Transverse colon (tissue), 4 donors: ENCODE results near the gene PHYKPL. TPM values are rescaled to one million over a fixed set of nuclear protein-coding genes. Genes with fewer than 3 reads are reported as not detected.

ENCODE experiments used
- DNase-seq: peaks from one replicate; pipeline ENCODE4 v3.0.0-alpha.2; 2019
- H3K27ac ChIP-seq, 4 donors: fragments of 200-600 bp; sonication (generic); 2 replicates each; pipeline ENCODE4 v1.5.1; 2016 to 2018; ENCODE audit warnings: inconsistent platforms in 4 of 4
- H3K27me3 ChIP-seq: fragments of 200-600 bp; sonication (generic); 2 replicates; pipeline ENCODE4 v1.5.1; 2017; ENCODE audit warnings: inconsistent platforms
- H3K36me3 ChIP-seq, 4 donors: fragments of 200-600 bp; sonication (generic); 2 replicates each; pipeline ENCODE4 v1.5.1; 2017 to 2019; ENCODE audit warnings: inconsistent platforms in 4 of 4
- H3K4me1 ChIP-seq, 4 donors: fragments of 200-600 bp; sonication (generic); 2 replicates each; pipeline ENCODE4 v1.5.1; 2017 to 2020; ENCODE audit warnings: inconsistent platforms in 4 of 4
- H3K4me3 ChIP-seq, 4 donors: fragments of 200-600 bp; sonication (generic); 1 replicate in 1 of 4; 2 replicates in 3 of 4; pipeline versions ENCODE4 v1.5.1 to v1.6.1; 2017 to 2019; ENCODE audit warnings: inconsistent platforms in 4 of 4
- H3K9me3 ChIP-seq, 2 donors: fragments of 200-600 bp; sonication (generic); 2 replicates each; pipeline ENCODE4 v1.5.1; 2017 to 2019; ENCODE audit warnings: inconsistent platforms in 2 of 2
- CTCF ChIP-seq, 5 experiments: fragments of 200-600 bp in 3 of 5; fragments of 450-650 bp in 2 of 5; sonication (generic) in 3 of 5; IDR thresholded peaks; 1 replicate in 2 of 5; 2 replicates in 3 of 5; pipeline ENCODE4 v1.5.1; 2016 to 2017; ENCODE audit warnings: antibody characterized with exemption in 5 of 5, inconsistent platforms in 3 of 5, mild to moderate bottlenecking in 2 of 5, moderate library complexity in 1 of 5
- EP300 ChIP-seq: sonication (generic); formaldehyde crosslinking; IDR thresholded peaks from one replicate; pipeline ENCODE4 v1.6.1; 2017; ENCODE audit warnings: antibody characterized with exemption, low read depth
- POLR2A ChIP-seq: fragments of 450-650 bp; IDR thresholded peaks from one replicate; pipeline ENCODE4 v1.6.1; 2016; ENCODE audit warnings: antibody characterized with exemption, mild to moderate bottlenecking, moderate library complexity
- POLR2AphosphoS5 ChIP-seq, 3 donors: sonication (generic); formaldehyde crosslinking; IDR thresholded peaks; one replicate each; pipeline ENCODE4 v1.6.1; 2016; ENCODE audit warnings: antibody characterized with exemption in 3 of 3
- WGBS, 2 donors: methylation state at CpG; one replicate each; pipeline ENCODE4 v1.1.5; 2018; ENCODE audit warnings: low coverage in 1 of 2; 5-methylcytosine and 5-hydroxymethylcytosine counted together
- in situ Hi-C, 4 donors: fragments of 200-750 bp; cut with MboI; loops; one replicate each; pipeline versions ENCODE4 v1.15.0 to v1.15.1; 2017; ENCODE audit warnings: low sequenced_read_pairs in 3 of 4, low pct_ligation_motif_present in 1 of 4, low pct_unique_long_range_greater_than_20kb in 1 of 4
- intact Hi-C: fragments of 100-400 bp; cut with DNase I; formaldehyde crosslinking; loops from one replicate; pipeline ENCODE4 v1.15.1; 2023; ENCODE audit warnings: low total_unique reads
- total RNA-seq, 4 donors: library from RNA; depleted of rRNA; stranded (reverse); fragments of >200 nt; gene quantifications; one replicate each; pipeline ENCODE4 v1.1.0, GENCODE V29; 2016

PHYKPL gene
- total RNA-seq, 4 donors from 2014 or later, result 124 to 405 (median 197) TPM

GRCh38 chr5:178249191-178249989, 16.8 kb upstream of the PHYKPL start:
- Histone ChIP-seq H3K4me3 (no peak overlapping the region), H3K36me3 (no peaks in the 10 kb centered on the region), H3K9me3 (no peaks in the 10 kb centered on the region), H3K4me1 (no peaks in the 10 kb centered on the region), H3K27ac (no peak overlapping the region), H3K27me3 (no peaks in the 10 kb centered on the region)
- no peak for TF ChIP-seq CTCF (IDR thresholded peaks at IDR 0.05)
- no peak for TF ChIP-seq EP300
- no peak for TF ChIP-seq POLR2AphosphoS5 (IDR thresholded peaks at IDR 0.05)
- no peak for TF ChIP-seq POLR2A
- in situ Hi-C loops, result no loop called here
- no peak for DNase-seq
- intact Hi-C loops, result no loop called here
- WGBS, 2 donors, result 64 to 72% methylated on average over 3 to 13 of the region's 13 CpGs

GRCh38 chr5:178248750-178249149, 16.1 kb upstream of the PHYKPL start:
- intact Hi-C loops (no loop called here), in situ Hi-C loops (no loop called here)
- no peak for DNase-seq
- Histone ChIP-seq H3K36me3 (no peaks in the 10 kb centered on the region), H3K4me1 (no peaks in the 10 kb centered on the region), H3K27me3 (no peaks in the 10 kb centered on the region), H3K4me3 (no peak overlapping the region), H3K27ac (no peak overlapping the region), H3K9me3 (no peaks in the 10 kb centered on the region)
- WGBS, 2 donors, result 87% methylated on average over 18 of the region's 18 CpGs; no CpG with 5 or more reads in 1 of the 2 donors
- no peak for TF ChIP-seq POLR2A
- no peak for TF ChIP-seq POLR2AphosphoS5 (IDR thresholded peaks at IDR 0.05)
- TF ChIP-seq EP300, result no peak
- TF ChIP-seq CTCF (IDR thresholded peaks at IDR 0.05), result no peak

GRCh38 chr5:178247481-178248456, 15.2 kb upstream of the PHYKPL start:
- Histone ChIP-seq H3K4me3 (no peak overlapping the region), H3K27me3 (no peaks in the 10 kb centered on the region), H3K36me3 (no peaks in the 10 kb centered on the region), H3K9me3 (no peaks in the 10 kb centered on the region), H3K27ac (no peak overlapping the region), H3K4me1 (no peaks in the 10 kb centered on the region)
- intact Hi-C loops, result no loop called here
- no peak for DNase-seq
- in situ Hi-C loops, result no loop called here
- TF ChIP-seq POLR2AphosphoS5 (IDR thresholded peaks at IDR 0.05), result no peak
- TF ChIP-seq CTCF (IDR thresholded peaks at IDR 0.05), result no peak
- no peak for TF ChIP-seq EP300
- no peak for TF ChIP-seq POLR2A
- WGBS, 2 donors, result 73 to 78% methylated on average over 2 to 24 of the region's 24 CpGs

- H3K4me3 ChIP-seq, result no peak overlapping the region
- in situ Hi-C loops (no loop called here), intact Hi-C loops (no loop called here)
- no peak overlapping the region for H3K27ac ChIP-seq
- H3K9me3 ChIP-seq, result no peaks in the 10 kb centered on the region
- no peaks in the 10 kb centered on the region for H3K36me3 ChIP-seq
- H3K27me3 ChIP-seq, result no peaks in the 10 kb centered on the region
- TF ChIP-seq EP300 (no peak), POLR2A (no peak), CTCF (IDR thresholded peaks at IDR 0.05) (no peak), POLR2AphosphoS5 (IDR thresholded peaks at IDR 0.05) (no peak)
- WGBS, 2 donors, result 25 to 74% methylated on average over 5 to 13 of the region's 15 CpGs
- H3K4me1 ChIP-seq, result no peaks in the 10 kb centered on the region
- no peak for DNase-seq
Observed at GRCh38 chr5:178246624-178247279, 14.2 kb upstream of the PHYKPL start.
